Measurements from ENCODE around the gene KRTAP10-12. TPM values are rescaled to one million over a fixed set of nuclear protein-coding genes. Genes with fewer than 3 reads are reported as not detected.

Gene KRTAP10-12
- total RNA-seq, 3 donors from 2014 or later = not detected

DNA sequence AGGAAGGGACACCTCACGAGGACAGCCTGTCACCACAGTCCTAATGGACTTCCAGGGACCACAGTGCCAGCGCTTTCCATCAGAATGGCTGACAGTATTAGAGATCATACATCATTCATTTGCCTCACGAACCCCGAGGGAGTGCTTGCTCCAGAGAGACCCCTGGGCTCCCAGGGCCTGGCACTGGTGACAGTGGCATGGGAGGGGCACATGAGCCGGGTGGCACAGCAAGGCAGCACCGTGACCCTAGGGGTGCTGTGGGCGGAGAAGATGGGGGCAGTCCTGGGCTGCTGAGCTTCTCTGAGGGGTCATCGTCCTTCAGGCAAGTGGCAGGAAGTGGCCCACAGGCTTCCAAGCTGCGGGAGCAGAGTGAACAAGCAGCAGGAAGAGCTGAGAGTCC, 30.8 kb downstream of the KRTAP10-12 start:
- no peaks in the 10 kb centered on the region for H3K9me3 ChIP-seq
- H3K36me3 ChIP-seq (ENCODE audit: low read depth) = no peaks in the 10 kb centered on the region
- intact Hi-C loops (cut with DNase I, micrococcal nuclease) = no loop called here
- DNase-seq (no peak), ATAC-seq (no peak)
- TF ChIP-seq, protein P1, sequence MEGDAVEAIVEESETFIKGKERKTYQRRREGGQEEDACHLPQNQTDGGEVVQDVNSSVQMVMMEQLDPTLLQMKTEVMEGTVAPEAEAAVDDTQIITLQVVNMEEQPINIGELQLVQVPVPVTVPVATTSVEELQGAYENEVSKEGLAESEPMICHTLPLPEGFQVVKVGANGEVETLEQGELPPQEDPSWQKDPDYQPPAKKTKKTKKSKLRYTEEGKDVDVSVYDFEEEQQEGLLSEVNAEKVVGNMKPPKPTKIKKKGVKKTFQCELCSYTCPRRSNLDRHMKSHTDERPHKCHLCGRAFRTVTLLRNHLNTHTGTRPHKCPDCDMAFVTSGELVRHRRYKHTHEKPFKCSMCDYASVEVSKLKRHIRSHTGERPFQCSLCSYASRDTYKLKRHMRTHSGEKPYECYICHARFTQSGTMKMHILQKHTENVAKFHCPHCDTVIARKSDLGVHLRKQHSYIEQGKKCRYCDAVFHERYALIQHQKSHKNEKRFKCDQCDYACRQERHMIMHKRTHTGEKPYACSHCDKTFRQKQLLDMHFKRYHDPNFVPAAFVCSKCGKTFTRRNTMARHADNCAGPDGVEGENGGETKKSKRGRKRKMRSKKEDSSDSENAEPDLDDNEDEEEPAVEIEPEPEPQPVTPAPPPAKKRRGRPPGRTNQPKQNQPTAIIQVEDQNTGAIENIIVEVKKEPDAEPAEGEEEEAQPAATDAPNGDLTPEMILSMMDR (IDR thresholded peaks at IDR 0.05) = no peak
- H3K4me3 ChIP-seq = no peak overlapping the region
- no peaks in the 10 kb centered on the region for H3K4me1 ChIP-seq (ENCODE audit: low read depth)

DNA sequence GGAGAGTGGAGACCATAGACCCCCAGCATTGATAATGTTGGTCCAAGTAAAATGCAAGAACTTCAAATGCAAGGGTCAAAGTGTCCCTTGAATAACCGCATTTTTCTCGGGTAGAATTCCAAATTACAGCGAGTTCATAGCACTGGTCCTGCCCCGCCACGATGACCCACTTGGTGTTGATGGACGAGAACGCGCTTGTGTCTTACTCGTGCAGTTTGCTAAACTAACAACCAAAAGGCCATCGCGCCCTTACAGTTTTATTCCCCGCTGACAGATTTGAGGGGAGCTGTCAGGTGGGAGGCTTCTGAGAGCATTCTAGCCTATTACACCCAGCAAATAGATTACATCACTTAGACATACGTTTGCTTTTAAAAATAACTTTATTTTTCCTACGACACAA, 31.7 kb downstream of the KRTAP10-12 start:
- Histone ChIP-seq H3K4me1 (ENCODE audit: low read depth) (no peaks in the 10 kb centered on the region), H3K36me3 (ENCODE audit: low read depth) (no peaks in the 10 kb centered on the region), H3K9me3 (no peaks in the 10 kb centered on the region), H3K4me3 (no peak overlapping the region)
- no peak for DNase-seq
- no peak for ATAC-seq
- TF ChIP-seq, protein P1 (IDR thresholded peaks at IDR 0.05) = no peak
- intact Hi-C loops (cut with DNase I, micrococcal nuclease) = no loop called here

- intact Hi-C loops (cut with DNase I, micrococcal nuclease) = no loop called here
- Histone ChIP-seq H3K9me3 (no peaks in the 10 kb centered on the region), H3K36me3 (ENCODE audit: low read depth) (no peaks in the 10 kb centered on the region), H3K4me3 (no peak overlapping the region), H3K4me1 (ENCODE audit: low read depth) (no peaks in the 10 kb centered on the region)
- DNase-seq = no peak
- ATAC-seq = no peak
- TF ChIP-seq, protein P1 (IDR thresholded peaks at IDR 0.05) = no peak
Measured at GRCh38 chr21:44729336-44730027, 32.5 kb downstream of the KRTAP10-12 start.

DNA sequence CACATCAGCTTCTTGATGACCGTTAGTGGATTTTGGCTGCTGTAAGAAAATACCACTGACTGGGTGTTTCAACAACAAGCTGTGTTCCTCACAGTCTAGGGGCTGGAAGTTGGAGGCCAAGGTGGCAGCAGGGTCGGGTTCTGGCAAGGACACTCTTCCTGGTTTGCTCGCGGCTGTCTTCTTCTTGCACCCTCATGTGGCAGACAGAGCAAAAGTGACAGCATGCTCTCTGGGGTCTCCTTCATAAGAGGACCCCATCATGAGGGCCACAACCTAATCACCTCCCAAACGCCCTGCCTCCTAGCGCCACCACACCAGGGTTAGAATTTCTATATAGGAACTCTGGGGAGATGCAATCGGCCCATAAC, 33.0 kb downstream of the KRTAP10-12 start:
- DNase-seq = no peak
- intact Hi-C loops (cut with DNase I, micrococcal nuclease) = no loop called here
- Histone ChIP-seq H3K4me1 (ENCODE audit: low read depth) (no peaks in the 10 kb centered on the region), H3K36me3 (ENCODE audit: low read depth) (no peaks in the 10 kb centered on the region), H3K4me3 (no peak overlapping the region), H3K9me3 (no peaks in the 10 kb centered on the region)
- no peak for ATAC-seq
- TF ChIP-seq, protein P1 (IDR thresholded peaks at IDR 0.05) = no peak

- Histone ChIP-seq H3K4me3 (no peak overlapping the region), H3K36me3 (ENCODE audit: low read depth) (no peaks in the 10 kb centered on the region), H3K4me1 (ENCODE audit: low read depth) (no peaks in the 10 kb centered on the region), H3K9me3 (no peaks in the 10 kb centered on the region)
- no peak for ATAC-seq
- DNase-seq = no peak
- intact Hi-C loops (cut with DNase I, micrococcal nuclease) = no loop called here
- TF ChIP-seq, protein P1 (IDR thresholded peaks at IDR 0.05) = no peak
Measured at GRCh38 chr21:44730951-44731579, 34.1 kb downstream of the KRTAP10-12 start.
